ENCODE measurements around the gene GPR87. TPM values are rescaled to one million over a fixed set of nuclear protein-coding genes. Genes with fewer than 3 reads are reported as not detected.

Gene GPR87
- total RNA-seq, 1 donor from 2014 or later: 56.9 TPM

DNA sequence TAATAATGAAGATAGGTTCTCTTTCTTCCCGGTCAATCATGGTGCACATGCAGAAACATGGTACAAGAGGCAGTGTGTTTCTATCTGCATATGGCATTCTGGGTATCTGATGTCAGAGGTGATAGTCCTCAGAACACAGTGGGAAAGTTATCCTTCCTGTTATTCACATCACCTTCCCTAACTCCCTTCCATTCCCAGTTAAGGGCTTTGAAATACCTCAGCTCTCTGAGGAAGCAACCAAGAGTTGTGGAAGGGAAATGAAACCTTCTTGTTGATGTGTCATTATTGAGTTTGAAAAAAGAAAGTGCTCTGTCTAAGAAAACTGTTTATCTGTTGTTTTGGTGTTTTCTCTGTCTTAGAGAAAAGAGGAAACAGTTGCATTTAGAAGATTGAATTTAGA is 34.6 kb upstream of the GPR87 start:
- FAIRE-seq: no peak

DNA sequence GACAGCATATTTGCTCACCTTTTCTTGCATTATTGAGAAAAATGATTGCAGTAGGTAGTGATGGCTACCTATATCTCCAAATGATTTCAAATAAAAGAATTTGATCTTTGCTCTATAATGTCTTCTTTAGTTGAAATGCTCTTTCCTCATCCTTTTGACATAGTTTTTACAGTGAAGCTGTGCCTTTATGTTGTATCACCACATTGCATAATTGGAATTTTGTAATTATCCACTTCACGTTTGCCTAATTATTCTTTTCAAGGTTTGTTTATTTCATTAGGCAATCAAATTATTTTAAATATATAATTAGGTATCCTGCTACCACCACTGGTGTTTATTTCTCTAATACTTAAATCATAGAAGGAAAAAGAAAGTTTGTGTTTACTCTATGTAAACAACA is 34.0 kb upstream of the GPR87 start:
- H3K36me3 ChIP-seq (ENCODE audit: control insufficient read depth, insufficient read depth, low read length): no peaks in the 10 kb centered on the region
- no peak for FAIRE-seq
- H3K4me3 ChIP-seq (ENCODE audit: low read depth, low read length): no peak overlapping the region
- H3K27me3 ChIP-seq (ENCODE audit: control insufficient read depth, insufficient read depth, low read length): no peaks in the 10 kb centered on the region
- TF ChIP-seq, protein P1, sequence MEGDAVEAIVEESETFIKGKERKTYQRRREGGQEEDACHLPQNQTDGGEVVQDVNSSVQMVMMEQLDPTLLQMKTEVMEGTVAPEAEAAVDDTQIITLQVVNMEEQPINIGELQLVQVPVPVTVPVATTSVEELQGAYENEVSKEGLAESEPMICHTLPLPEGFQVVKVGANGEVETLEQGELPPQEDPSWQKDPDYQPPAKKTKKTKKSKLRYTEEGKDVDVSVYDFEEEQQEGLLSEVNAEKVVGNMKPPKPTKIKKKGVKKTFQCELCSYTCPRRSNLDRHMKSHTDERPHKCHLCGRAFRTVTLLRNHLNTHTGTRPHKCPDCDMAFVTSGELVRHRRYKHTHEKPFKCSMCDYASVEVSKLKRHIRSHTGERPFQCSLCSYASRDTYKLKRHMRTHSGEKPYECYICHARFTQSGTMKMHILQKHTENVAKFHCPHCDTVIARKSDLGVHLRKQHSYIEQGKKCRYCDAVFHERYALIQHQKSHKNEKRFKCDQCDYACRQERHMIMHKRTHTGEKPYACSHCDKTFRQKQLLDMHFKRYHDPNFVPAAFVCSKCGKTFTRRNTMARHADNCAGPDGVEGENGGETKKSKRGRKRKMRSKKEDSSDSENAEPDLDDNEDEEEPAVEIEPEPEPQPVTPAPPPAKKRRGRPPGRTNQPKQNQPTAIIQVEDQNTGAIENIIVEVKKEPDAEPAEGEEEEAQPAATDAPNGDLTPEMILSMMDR (IDR thresholded peaks at IDR 0.05; ENCODE audit: insufficient read depth, low read length, severe bottlenecking): no peak
- DNase-seq (ENCODE audit: low read depth): no peak

More for the DNA sequence above, 34.6 kb upstream of the GPR87 start:
- Histone ChIP-seq H3K27me3 (ENCODE audit: control insufficient read depth, insufficient read depth, low read length) (no peaks in the 10 kb centered on the region), H3K4me3 (ENCODE audit: low read depth, low read length) (no peak overlapping the region), H3K36me3 (ENCODE audit: control insufficient read depth, insufficient read depth, low read length) (no peaks in the 10 kb centered on the region)
- DNase-seq (ENCODE audit: low read depth): no peak
- TF ChIP-seq, protein P1 (IDR thresholded peaks at IDR 0.05; ENCODE audit: insufficient read depth, low read length, severe bottlenecking): no peak

DNA sequence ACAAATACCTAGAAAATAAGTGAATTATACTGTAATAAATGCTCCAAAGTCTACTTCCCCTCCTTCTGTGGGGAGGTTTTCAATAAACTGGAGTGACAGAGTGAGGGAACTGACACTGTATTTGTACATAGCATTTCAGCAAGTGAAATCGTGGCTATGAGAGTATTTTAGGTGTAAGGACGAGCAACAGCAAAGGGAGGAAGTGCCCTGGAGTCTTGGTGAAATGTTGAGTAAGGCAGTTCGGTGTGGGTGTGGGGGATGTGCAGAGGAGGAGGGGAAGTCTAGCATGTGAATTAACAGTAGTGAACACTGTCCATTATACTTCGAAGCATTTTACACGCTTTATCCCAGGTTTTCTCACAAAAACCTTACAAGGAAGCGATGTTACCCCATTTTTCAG is 30.8 kb upstream of the GPR87 start:
- TF ChIP-seq, protein P1 (IDR thresholded peaks at IDR 0.05; ENCODE audit: insufficient read depth, low read length, severe bottlenecking): no peak
- Histone ChIP-seq H3K36me3 (ENCODE audit: control insufficient read depth, insufficient read depth, low read length) (no peaks in the 10 kb centered on the region), H3K27me3 (ENCODE audit: control insufficient read depth, insufficient read depth, low read length) (no peaks in the 10 kb centered on the region), H3K4me3 (ENCODE audit: low read depth, low read length) (no peak overlapping the region)
- DNase-seq (ENCODE audit: low read depth) (no peak), FAIRE-seq (no peak)

DNA sequence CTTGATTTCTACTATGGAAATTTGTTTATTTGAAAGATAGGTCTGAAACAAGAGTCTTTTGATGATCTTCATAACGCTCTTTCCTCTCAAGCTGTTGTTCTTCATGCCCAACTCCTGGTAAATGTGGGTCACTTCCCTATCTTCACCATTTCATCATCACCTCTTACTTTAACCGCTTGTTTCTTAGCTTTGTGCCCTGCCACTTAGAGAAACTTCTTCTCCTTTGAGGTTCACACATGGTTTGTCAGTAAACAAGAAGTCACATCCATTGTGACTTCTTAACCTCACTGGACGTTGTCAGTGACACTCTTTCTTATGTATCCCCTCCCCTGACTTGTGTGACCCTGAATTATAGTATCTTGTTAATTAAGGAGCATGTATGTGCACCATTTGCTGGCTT is 29.7 kb upstream of the GPR87 start:
- no peak overlapping the region for H3K4me3 ChIP-seq (ENCODE audit: low read depth, low read length)
- TF ChIP-seq, protein P1 (IDR thresholded peaks at IDR 0.05; ENCODE audit: insufficient read depth, low read length, severe bottlenecking): no peak
- no peaks in the 10 kb centered on the region for H3K27me3 ChIP-seq (ENCODE audit: control insufficient read depth, insufficient read depth, low read length)
- DNase-seq (ENCODE audit: low read depth): no peak
- peak; percentile 64 for FAIRE-seq
- H3K36me3 ChIP-seq (ENCODE audit: control insufficient read depth, insufficient read depth, low read length): no peaks in the 10 kb centered on the region

GRCh38 chr3:151345859-151346258 is 29.2 kb upstream of the GPR87 start:
- Histone ChIP-seq H3K4me3 (ENCODE audit: low read depth, low read length) (no peak overlapping the region), H3K36me3 (ENCODE audit: control insufficient read depth, insufficient read depth, low read length) (no peaks in the 10 kb centered on the region), H3K27me3 (ENCODE audit: control insufficient read depth, insufficient read depth, low read length) (no peaks in the 10 kb centered on the region)
- DNase-seq (ENCODE audit: low read depth) (no peak), FAIRE-seq (no peak)
- TF ChIP-seq, protein P1 (IDR thresholded peaks at IDR 0.05; ENCODE audit: insufficient read depth, low read length, severe bottlenecking): no peak

- DNase-seq (ENCODE audit: low read depth): no peak
- FAIRE-seq: no peak
- no peaks in the 10 kb centered on the region for H3K27me3 ChIP-seq (ENCODE audit: control insufficient read depth, insufficient read depth, low read length)
- H3K36me3 ChIP-seq (ENCODE audit: control insufficient read depth, insufficient read depth, low read length): no peaks in the 10 kb centered on the region
- TF ChIP-seq, protein P1 (IDR thresholded peaks at IDR 0.05; ENCODE audit: insufficient read depth, low read length, severe bottlenecking): no peak
- H3K4me3 ChIP-seq (ENCODE audit: low read depth, low read length): no peak overlapping the region
Measured at GRCh38 chr3:151331696-151332095, 15.1 kb upstream of the GPR87 start.
